NCI-H446 treated with DMSO at 0.1 percent for 48 hours (cell line): ENCODE data around the gene ETS2.
"Not testable (repeated sequence)": the region's sequence is repeated elsewhere in the genome, so short reads cannot be mapped to it uniquely, and the experiment has no call there.

Experiments used
- DNase-seq: peaks from one replicate; lab custom pipeline; 2025; lab: John Stamatoyannopoulos, UW

Gene ETS2

DNA sequence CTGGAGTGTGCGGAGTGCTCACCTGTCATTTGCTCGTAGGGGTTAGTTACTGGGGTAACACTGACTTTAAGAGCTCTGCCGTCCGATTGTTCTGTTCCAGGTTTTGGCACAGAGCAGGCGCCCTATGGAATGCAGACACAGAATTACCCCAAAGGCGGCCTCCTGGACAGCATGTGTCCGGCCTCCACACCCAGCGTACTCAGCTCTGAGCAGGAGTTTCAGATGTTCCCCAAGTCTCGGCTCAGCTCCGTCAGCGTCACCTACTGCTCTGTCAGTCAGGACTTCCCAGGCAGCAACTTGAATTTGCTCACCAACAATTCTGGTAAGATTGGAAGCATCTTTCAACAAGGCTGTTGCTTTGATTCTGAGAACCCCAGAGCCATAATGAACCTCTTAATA, 12.6 kb downstream of the ETS2 start:
- DNase-seq: no peak

DNA sequence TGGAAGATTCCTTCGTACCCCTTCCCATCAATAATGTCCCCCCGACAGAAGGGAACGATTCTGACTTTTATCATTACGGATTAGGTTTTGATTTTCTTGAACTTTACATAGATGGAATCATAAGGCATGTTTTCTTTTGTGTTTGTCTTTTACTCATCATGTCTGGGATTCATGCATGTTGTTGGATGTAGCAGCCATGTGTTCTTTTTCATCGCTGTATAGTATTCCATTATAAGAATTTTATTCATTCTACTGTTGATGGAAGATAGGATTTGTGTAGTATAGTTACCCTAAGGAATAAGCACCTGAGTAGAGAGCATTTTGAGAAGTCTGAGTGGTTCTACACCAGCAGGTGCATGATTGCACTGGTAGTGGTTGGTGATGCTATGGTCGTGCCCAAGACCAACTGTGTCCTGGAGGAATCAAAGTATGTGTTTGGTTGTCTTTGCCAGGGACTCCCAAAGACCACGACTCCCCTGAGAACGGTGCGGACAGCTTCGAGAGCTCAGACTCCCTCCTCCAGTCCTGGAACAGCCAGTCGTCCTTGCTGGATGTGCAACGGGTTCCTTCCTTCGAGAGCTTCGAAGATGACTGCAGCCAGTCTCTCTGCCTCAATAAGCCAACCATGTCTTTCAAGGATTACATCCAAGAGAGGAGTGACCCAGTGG, 13.5 kb downstream of the ETS2 start:
- no peak for DNase-seq

DNA sequence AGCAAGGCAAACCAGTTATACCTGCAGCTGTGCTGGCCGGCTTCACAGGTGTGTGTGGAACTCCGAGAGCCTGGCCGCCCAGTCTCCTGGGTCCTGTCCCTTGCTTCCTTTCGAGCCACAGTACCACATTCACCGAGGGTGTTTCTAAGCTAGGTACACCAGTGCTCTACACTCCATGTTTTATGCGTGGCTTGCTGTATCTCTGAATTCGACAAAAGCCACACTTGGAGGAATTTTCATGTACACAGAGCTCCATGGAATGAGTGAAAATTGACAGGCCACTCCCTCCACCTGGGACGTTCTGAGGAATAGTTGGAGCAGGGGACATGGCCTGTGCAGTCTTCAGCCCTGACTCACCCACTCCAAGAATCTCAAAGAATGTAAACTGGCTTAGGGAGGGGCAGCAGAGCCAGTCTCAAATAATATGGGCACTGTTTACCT, 14.0 kb downstream of the ETS2 start:
- DNase-seq: no peak

DNA sequence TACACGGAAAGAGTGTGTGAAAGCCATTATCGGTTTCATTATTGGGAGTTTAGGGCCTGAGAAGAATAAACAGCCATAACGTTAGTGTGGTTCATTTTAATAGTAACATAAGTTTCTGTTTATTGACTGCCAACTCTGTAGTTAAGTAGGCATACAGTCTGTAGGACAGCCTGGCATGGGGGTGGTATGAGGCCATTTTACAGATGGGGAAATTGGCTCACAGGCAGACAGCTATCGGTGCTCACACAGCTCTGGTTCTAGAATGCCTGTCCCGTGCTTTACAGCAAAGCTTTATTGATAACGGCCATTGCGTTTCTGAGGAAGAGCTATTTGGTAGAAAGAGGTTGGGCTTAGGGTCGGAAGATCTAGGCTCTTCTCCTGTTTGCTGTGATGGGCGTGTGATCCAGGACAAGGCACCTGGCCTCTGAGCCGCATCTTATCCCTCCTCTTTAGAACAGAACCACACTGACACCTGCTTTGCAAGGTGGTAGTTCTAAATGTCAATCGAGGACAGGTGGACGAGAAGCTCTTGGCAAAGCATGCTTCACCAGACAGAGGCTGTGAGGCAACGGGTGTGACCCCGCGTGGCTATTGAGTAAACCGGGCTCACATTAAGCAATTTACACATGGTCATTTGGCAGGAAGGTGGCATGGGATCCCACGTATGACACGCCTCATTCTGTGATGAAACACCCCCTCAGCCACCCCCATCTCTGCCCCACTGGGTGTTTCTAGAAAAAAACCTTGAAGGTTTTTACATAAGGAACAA, 14.9 kb downstream of the ETS2 start:
- DNase-seq: no peak

DNA sequence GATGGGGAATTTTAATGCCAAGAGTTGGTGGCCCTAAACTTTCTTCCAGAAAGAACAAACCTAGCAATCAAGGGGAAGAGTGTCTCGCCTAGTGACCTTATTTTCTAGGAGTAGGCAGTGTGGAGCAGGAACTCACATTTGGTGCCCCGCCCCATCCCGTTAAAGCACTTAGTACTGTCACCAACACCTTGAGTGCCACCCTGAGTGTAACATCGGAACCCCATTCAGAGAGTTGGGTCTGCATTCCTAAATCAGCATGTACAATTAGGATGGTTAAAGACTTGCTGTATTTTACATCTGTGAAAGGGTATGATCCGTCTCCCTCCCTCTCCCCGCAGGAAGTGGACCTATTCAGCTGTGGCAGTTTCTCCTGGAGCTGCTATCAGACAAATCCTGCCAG, 15.5 kb downstream of the ETS2 start:
- no peak for DNase-seq

DNA sequence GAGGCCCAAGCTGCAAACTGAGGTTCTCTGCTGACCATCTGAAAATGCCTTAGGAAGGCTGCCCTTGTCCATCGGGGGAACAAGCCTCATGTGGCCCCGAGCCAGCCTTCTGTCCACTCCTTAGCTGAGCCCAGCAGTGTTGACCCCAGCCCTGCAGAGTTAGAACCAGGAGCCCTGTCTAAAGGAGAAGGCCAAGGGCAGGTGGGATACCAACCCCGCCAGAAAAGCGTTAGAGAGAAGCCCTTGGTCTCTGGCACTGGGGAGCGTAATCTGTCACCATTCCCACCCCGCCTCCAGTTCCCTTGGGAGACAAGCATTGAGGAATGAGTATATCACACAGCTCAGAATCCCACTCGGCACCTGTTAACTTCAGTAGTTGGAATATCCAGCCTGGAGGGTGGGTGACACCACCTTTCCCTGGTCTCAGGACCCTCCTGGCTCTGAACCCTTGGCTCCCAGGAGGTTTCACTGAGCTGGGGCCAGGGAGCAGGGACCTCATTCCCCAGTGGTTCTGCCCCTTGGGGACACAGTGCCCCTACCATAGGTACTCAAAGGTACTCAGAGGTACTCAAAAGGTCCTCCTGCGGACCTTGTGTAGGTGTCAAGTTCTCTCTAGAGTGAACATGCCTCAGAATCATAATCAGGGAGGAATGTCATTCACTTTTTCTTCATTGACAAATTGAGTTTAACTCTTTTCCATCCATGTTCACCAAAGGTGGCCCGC, 16.4 kb downstream of the ETS2 start:
- no peak for DNase-seq

DNA sequence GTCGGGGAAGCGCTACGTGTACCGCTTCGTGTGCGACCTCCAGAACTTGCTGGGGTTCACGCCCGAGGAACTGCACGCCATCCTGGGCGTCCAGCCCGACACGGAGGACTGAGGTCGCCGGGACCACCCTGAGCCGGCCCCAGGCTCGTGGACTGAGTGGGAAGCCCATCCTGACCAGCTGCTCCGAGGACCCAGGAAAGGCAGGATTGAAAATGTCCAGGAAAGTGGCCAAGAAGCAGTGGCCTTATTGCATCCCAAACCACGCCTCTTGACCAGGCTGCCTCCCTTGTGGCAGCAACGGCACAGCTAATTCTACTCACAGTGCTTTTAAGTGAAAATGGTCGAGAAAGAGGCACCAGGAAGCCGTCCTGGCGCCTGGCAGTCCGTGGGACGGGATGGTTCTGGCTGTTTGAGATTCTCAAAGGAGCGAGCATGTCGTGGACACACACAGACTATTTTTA, 17.1 kb downstream of the ETS2 start:
- no peak for DNase-seq

DNA sequence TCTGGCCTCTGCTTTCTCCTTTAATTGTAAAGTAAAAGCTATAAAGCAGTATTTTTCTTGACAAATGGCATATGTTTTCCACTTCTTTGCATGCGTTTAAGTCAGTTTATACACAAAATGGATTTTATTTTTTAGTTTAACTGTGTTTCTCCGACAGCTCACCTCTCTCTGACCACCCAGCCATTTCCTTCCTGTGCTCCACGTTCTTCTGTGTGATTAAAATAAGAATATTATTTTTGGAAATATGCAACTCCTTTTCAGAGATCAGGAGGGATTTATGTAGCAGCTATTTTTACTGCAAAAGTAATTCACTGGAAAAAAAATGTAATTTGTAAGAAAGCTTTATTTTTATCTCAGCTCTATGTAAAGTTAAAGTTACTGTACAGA, 18.0 kb downstream of the ETS2 start:
- DNase-seq: no peak

DNA sequence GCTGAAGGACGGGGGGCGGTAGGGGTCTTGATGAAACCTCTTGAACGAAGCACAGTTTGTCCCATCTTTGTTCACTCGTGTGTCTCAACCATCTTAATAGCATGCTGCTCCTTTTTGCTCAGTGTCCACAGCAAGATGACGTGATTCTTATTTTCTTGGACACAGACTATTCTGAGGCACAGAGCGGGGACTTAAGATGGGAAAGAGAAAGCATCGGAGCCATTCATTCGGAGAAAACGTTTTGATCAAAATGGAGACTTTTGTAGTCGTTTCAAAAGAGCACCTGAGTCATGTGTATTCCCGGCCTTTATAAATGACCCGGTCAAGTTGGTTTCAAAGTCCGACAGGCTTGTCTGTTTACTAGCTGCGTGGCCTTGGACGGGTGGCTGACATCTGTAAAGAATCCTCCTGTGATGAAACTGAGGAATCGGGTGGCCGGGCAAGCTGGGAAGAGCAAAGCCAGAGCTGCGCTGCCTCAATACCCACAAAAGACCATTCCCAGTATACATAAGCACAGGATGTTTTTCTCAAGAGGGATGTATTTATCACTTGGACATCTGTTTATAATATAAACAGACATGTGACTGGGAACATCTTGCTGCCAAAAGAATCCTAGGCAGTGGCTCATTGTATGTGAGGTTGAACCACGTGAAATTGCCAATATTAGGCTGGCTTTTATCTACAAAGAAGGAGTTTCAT, 18.5 kb downstream of the ETS2 start:
- no peak for DNase-seq

DNA sequence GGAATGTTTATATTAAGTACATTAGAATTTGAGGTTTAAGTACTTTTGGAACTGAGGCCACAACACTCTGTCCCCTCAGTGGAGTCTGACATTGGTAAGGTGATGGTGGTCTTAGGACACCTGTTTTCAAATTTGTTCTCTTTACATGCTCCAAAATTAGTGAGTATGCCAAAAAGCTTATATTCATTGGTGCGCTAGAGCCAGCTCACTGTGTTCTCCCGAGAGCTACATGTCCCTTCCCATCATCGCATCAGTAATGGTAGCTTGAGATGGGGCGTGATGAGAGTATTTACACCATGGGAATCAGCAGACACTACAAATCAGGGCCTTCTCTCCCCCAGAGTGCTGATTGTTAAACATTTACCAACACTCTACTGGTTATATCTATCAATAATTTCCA, 19.5 kb downstream of the ETS2 start:
- DNase-seq: no peak

DNA sequence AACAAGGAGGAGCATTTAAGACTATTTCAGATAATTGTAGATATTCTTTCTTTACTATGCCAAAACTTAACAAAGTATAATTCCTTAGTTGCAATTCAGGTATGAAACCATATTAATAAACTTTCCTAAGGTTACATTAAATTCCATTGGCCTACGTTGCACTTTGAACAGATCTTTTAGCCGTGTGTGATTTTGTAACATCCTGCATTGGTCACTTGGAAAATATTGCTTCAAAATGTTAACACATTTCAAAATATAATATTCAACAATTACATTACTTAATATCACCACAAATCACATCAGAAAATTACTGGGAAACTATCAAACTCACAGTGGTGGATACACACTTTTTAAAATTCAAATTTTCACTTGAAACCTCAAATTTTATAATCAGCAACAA, 20.2 kb downstream of the ETS2 start:
- no peak for DNase-seq

DNA sequence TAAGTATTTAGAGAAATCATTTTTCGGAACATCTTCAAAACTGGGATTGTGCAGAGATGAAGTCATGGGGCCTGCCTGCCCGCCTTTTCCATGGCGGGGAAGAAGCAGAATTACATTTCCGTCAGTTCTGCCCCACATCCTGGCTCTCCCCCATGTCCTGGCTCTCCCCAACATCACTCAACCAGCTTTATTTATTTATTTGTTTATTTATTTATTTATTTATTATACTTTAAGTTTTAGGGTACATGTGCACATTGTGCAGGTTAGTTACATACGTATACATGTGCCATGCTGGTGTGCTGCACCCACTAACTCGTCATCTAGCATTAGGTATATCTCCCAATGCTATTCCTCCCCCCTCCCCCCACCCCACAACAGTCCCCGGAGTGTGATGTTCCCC, 22.4 kb downstream of the ETS2 start:
- not testable (repeated sequence) for DNase-seq

DNA sequence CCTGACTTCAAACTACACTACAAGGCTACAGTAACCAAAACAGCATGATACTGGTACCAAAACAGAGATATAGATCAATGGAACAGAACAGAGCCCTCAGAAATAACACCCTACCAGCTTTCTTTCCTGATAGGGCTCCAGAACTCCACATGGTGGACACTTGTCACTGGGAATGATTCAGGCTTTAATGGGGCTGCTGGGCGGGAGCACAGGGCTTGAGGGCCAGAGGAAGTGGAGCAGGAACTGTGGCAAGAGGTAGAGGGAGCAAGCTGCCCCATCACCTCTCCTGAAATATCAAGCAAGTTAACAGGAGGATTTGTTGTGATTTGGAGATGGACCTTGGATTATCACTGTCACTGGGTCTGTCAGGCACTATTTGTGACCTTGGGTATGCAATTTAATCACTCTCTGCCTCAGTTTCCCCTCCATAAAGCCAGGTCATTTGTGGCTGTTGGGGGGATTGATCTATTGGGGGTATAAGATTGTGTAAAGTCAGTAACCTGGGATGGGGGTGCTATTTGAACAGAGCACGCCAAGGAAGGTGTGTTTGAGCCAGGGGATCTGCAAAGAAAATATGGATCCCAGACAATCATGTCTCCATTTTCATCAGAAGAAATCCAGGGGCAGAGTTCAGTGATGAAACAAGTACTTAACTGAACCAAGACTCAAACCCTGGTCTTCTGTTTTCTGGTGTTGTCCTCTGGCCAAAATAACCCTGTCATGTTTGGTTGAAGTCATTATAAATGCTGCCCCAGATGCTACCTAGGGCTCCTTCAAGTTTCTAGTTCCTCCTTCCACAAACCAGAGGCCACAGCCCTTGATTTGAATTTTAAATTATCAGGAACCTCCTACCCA, 25.2 kb downstream of the ETS2 start:
- DNase-seq: no peak

DNA sequence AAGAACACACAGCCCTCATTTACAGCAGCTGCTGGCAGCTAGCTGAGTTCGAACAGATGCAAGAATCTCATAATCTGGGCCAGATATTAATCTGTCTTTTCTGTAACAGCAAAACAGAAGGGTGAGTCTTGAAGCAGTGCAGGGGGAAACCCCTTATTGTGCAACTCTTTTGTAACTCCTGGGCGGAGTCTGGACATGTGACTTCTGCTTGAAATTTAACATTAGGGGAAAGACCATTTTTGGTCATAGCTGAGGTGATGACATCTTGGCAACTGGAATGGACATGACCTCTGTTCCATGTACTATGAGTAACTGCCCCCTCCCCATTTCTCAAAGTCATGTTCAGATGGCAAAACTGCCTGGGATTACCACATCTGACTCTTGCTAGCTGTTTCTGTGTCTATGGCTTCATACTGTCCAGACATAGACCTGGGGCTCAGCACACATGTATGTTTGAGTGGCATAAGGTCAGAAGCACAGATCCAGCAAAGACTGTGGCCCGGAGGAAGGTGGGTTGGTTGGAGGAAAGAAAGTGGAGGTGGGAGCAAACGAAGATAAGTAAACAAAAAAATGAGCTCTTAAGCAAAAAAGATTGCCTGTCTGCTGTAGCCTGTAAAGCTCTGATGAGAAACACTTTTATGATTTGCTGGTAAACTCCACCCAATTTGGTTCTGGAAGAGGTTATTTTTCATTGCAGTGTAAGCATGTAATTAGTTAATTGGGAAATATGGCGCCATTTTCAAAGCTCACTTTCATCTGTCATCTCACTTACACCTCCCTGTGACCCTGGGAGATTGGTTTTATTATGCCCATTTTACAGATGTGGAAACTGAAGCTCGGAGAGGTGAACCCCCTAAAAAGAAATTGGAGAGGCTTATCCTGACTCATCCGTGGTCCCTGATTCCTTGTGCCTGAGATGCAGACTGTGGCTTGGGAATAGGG, 26.1 kb downstream of the ETS2 start:
- DNase-seq: no peak

DNA sequence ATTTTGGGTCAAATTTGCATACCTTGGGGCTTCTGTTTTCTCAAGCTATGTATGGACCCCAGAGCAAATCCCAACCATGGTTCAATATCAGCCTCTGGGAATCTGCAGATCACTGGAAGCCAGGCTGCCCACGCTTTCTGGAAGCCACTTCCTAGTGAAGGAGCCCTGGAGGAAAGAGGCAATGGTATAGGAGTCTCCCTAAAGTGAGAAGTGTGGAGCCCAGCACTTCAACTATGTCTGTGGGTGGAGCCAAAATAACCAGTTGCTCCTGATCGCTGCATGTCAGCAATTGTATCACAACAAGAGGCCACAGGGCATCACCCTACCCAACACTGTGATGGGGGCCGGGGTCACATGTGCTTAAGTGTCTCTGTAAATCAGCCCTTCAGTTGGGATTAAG, 26.9 kb downstream of the ETS2 start:
- no peak for DNase-seq

DNA sequence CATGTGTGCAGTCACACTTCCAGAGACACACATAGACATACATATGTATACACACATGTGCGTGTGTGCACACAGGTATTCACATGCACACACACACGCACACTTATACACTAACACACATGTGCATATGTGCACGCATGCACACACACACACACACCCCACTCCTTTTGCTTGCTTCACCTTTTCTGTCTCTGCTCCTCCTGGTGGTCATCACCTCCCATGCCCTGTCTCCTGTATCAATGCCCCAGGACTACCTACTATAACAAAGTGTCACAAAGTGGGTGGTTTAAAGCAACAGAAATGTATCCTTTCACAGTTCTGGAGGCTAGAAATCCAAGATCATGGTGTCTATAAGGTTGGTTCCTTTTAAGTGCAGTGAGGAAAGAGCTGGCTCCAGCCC, 27.4 kb downstream of the ETS2 start:
- no peak for DNase-seq

DNA sequence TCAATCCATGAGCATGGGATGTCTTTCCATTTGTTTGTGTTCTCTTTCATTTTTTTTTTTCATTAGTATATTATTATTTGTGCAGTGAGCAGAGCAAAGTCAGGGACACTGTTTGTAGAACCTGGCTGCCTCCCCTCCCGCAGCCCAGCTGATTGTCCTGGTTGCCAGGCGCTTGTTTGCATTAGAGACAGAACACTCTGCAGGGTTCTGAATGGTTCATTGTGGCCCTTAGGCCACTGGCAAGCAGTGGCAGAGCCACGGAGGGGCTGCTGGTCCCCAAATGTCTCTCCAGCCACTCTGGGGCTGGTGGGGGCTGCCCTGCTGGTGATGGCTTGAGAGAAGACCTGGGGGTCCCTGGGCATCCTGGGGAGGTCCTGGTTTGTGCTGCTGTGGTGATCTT, 29.0 kb downstream of the ETS2 start:
- no peak for DNase-seq

DNA sequence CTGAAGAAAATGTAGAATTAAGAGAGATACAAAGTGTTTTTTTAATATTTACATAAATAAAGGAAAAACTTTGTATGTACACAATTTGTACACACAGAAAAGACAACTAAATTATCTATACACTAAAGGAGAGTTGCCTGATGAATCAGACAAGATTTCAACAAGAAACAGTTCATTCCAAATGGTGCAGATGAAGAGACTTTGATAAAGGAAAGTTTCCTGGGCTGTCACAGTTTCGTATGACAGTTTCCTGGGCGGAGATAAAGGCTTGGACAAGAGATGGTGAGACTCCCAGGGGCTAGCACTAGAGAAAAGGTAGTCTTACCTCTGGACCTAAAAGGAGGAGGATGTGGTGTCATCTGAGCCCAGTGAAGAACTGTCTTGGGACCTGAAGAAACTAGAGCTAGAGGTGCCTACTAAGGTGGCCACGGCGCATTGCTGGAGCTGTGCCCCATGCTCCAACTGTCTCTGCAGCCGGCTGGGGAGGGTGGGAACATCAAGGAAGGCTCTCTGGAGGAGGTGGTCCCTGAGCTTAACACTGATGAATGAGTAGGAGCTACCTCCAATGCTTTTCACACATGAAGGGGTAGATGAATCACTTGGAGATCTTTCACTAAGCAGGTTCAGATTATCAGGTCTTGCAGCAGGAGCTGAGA, 32.2 kb downstream of the ETS2 start:
- DNase-seq: no peak

DNA sequence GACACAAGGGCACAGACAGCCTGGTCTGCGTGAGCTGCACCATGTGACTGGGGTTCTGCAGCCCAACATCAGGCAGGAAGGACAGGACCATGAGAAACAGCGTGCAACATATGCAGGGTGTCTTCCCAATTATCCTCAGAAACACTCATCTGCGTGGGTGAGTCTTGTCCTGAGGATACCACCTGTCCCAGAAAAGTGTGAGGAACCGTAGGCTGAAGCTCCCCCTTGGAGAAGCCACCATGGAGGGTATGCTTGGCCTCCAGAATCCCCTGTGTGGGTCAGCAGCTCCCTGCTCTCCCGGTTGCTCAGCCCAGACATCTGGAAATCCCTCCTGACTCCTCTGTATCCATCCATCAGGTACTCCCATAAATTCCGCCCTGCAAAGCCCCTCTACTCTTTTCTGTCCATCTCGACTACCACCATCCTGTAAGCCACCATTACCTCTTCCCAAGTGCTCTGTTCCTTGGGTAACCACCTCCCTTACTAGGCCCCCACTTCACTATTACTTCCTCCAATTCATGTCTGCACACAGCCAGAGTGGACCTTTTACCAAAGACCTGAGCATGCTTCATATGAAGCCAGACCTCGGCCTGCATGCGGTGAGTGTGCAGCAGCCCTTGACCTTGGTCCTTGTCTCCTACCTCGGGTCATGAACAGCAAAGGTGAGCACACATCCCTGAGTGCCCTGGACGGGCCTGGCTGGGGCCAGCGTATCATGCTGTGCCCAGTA, 33.0 kb downstream of the ETS2 start:
- no peak for DNase-seq
